ENCODE measurements around the gene ADAMTS15. TPM values are rescaled to one million over a fixed set of nuclear protein-coding genes. Genes with fewer than 3 reads are reported as not detected.

The ADAMTS15 gene
- total RNA-seq, 4 donors from 2014 or later: 2.5 to 11.1 (median 5.1) TPM

DNA sequence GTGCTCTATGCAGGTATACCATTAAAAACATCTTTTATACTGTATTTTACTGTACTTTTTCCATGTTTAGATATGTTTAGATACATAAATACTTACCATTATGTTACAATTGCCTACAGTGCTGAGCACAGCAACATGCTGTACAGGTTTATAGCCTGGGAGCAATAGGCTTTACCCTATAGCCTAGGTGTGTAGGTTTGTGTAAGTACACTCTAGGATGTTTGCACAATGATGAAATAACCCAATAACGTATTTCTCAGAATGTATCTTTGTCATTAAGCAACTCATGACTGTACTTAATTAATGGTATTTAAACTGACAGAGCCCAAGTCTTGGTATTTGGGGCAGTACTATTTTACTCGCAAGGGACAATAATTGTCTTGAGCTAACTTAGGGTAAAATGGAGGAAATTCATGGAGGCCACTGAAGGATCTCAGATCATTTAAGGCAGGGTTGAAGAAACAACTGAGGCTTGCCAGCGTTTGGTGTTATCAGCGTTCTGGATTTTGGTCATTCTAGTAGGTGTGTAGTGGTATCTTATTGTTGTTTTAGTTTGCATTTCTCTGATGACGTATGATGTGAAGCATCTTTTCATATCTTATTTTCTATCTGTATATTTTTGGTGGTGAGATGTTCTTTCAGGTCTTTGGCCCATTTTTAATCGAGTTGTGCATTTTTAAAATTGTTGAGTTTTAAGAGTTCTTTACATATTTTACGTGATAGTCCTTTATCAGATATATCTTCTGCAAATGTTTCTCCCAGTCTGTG is 42.4 kb downstream of the ADAMTS15 start:
- 87 to 89% methylated on average over 7 of the region's 7 CpGs for WGBS, 2 donors
- no peak overlapping the region for H3K4me3 ChIP-seq (ENCODE audit: low read depth, poor library complexity, severe bottlenecking)
- no peak for TF ChIP-seq POLR2A (IDR thresholded peaks at IDR 0.05)
- TF ChIP-seq, protein P1, sequence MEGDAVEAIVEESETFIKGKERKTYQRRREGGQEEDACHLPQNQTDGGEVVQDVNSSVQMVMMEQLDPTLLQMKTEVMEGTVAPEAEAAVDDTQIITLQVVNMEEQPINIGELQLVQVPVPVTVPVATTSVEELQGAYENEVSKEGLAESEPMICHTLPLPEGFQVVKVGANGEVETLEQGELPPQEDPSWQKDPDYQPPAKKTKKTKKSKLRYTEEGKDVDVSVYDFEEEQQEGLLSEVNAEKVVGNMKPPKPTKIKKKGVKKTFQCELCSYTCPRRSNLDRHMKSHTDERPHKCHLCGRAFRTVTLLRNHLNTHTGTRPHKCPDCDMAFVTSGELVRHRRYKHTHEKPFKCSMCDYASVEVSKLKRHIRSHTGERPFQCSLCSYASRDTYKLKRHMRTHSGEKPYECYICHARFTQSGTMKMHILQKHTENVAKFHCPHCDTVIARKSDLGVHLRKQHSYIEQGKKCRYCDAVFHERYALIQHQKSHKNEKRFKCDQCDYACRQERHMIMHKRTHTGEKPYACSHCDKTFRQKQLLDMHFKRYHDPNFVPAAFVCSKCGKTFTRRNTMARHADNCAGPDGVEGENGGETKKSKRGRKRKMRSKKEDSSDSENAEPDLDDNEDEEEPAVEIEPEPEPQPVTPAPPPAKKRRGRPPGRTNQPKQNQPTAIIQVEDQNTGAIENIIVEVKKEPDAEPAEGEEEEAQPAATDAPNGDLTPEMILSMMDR (IDR thresholded peaks at IDR 0.05): no peak
- intact Hi-C loops (cut with DNase I; ENCODE audit: low total_unique reads): no loop called here
- DNase-seq (ENCODE audit: low spot score in 2 of 2): no peak

DNA sequence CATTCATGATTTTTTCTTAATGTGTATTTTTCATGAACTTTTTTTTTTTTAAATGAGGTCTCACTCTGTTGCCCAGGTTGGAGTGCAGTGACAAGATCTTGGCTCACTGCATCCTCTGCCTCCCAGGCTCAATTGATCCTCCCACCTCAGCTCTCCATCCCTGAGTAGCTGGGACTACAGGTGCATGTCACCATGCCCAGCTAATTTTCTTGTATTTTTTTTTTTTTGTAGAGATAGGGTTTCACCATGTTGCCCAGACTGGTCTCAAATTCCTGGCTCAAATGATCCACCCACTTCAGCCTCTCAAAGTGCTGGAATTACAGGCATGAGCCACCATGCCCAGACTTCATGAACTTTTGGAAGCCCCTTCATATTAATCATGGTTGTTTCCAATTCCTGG is 49.7 kb downstream of the ADAMTS15 start:
- intact Hi-C loops (cut with DNase I; ENCODE audit: low total_unique reads): no loop called here
- TF ChIP-seq, protein P1 (IDR thresholded peaks at IDR 0.05): no peak
- TF ChIP-seq POLR2A (IDR thresholded peaks at IDR 0.05): no peak
- no peak overlapping the region for H3K4me3 ChIP-seq (ENCODE audit: low read depth, poor library complexity, severe bottlenecking)
- no peak for DNase-seq (ENCODE audit: low spot score in 2 of 2)

DNA sequence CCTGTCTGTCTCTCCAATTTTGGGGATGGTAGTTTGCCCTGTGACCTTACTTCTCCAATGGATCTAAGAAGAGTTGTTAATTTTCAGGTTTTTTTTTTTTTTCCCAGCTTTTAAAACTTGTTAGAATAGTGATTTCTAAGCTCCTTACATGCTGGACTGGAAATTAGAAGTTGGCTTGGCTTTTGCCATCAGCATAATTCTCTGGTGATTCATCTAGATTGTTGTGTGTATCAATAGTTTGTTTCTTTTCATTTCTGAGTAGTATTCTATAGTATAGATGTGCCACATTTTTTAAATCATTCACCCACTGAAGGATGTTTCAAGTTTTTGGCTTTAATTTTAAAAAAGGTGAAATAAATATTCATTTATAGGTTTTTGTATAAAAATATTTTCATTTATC is 51.4 kb downstream of the ADAMTS15 start:
- no peak for DNase-seq (ENCODE audit: low spot score in 2 of 2)
- no peak overlapping the region for H3K4me3 ChIP-seq (ENCODE audit: low read depth, poor library complexity, severe bottlenecking)
- intact Hi-C loops (cut with DNase I; ENCODE audit: low total_unique reads): no loop called here
- TF ChIP-seq, protein P1 (IDR thresholded peaks at IDR 0.05): no peak
- no peak for TF ChIP-seq POLR2A (IDR thresholded peaks at IDR 0.05)

DNA sequence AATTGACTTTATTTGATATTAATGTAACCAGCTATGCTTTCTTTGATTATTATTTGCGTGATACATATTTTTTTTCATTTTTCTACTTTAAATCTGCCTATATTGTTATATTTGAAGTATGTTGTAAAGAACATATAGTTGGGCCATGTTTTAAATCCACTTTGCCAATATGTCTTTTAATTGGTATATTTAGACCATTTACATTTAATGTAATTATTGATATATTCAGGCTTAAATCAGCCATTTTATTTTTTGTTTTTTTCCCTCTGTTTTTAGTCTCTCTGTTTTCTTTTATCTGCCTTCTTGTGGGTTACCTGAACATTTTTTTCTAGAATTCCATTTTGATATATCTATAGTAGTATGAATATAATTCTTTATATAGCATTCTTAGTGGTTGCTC is 55.9 kb downstream of the ADAMTS15 start:
- 94 to 97% methylated on average over 1 of the region's 1 CpG for WGBS, 2 donors
- TF ChIP-seq, protein P1 (IDR thresholded peaks at IDR 0.05): no peak
- no peak for TF ChIP-seq POLR2A (IDR thresholded peaks at IDR 0.05)
- H3K4me3 ChIP-seq (ENCODE audit: low read depth, poor library complexity, severe bottlenecking): no peak overlapping the region

DNA sequence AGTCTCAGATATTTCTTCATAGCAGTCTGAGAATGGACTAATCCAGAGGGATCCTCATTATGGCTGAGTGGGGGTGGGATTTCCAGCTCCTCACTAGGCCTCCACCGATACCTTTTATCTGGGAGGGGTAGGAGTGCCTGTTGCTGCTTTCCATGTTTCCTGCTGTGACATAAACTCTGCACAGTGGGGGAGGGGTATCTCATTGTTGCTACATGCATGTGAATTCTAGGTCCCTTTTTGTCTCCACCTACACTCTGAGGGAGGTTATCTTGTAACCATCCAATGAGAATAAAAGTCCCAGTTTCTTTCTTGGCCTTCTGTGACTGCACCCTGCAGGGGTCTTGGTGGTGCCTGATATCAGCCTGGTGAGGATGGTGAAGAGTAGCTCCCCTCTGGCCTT is 60.5 kb downstream of the ADAMTS15 start:
- no peak for DNase-seq (ENCODE audit: low spot score in 2 of 2)
- no peak for TF ChIP-seq POLR2A (IDR thresholded peaks at IDR 0.05)
- TF ChIP-seq, protein P1 (IDR thresholded peaks at IDR 0.05): no peak
- WGBS, 2 donors: 90 to 92% methylated on average over 1 of the region's 1 CpG
- H3K4me3 ChIP-seq (ENCODE audit: low read depth, poor library complexity, severe bottlenecking): no peak overlapping the region
- intact Hi-C loops (cut with DNase I; ENCODE audit: low total_unique reads): no loop called here

More for the DNA sequence above, 55.9 kb downstream of the ADAMTS15 start:
- intact Hi-C loops (cut with DNase I; ENCODE audit: low total_unique reads): no loop called here
- DNase-seq (ENCODE audit: low spot score in 2 of 2): no peak

DNA sequence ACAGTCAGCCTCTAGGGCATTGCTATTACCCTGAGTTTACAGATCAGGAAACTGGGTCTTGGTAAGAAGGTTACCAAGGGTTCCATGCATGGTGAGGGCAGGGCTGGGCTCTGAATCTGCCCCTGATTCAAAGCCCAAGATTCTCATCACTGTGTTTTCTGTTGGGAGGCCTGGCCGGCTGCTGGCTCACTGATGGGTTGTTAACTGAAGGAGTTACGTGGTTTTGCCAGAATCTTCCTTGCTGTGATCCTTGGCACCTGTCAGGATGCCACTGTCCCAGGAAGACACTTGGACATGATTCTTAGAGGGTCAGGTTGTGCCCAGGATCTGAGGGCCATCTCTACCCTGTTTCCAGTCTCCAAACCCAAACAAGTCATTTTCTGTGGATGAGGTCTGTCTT is 61.5 kb downstream of the ADAMTS15 start:
- WGBS, 2 donors: 96 to 100% methylated on average over 2 of the region's 2 CpGs
- H3K4me3 ChIP-seq (ENCODE audit: low read depth, poor library complexity, severe bottlenecking): no peak overlapping the region
- TF ChIP-seq POLR2A (IDR thresholded peaks at IDR 0.05): no peak
- TF ChIP-seq, protein P1 (IDR thresholded peaks at IDR 0.05): no peak
- intact Hi-C loops (cut with DNase I; ENCODE audit: low total_unique reads): no loop called here
- peak in 1 of 2 donors; percentile 72 for DNase-seq (ENCODE audit: low spot score in 2 of 2)

All from lower leg skin (tissue), 4 donors.